Neural progenitor cell (in vitro differentiated cells): Measurements from ENCODE around the gene KLC1. TPM values are rescaled to one million over a fixed set of nuclear protein-coding genes. Genes with fewer than 3 reads are reported as not detected.

ENCODE experiments used
- DNase-seq: peaks from one replicate; pipeline ENCODE4 v3.0.0-alpha.2; 2016; ENCODE audit warnings: low spot score
- H2AFZ ChIP-seq: fragments of 200-600 bp; sonication (generic); replicated peaks from 2 replicates; pipeline ENCODE4 v1.6.1; 2016; ENCODE audit warnings: antibody characterized with exemption
- H3F3A ChIP-seq: fragments of 200-600 bp; sonication (generic); 2 replicates; pipeline ENCODE4 v1.6.1; 2016; ENCODE audit warnings: antibody characterized with exemption, low read depth
- H3K27ac ChIP-seq: fragments of 200-600 bp; sonication (generic); 2 replicates; pipeline ENCODE4 v1.5.1; 2016; ENCODE audit warnings: mild to moderate bottlenecking
- H3K27me3 ChIP-seq: fragments of 200-600 bp; sonication (generic); 2 replicates; pipeline ENCODE4 v1.6.1; 2016; ENCODE audit warnings: mild to moderate bottlenecking, moderate library complexity
- H3K36me3 ChIP-seq: fragments of 200-600 bp; sonication (generic); 2 replicates; pipeline ENCODE4 v1.5.1; 2016
- H3K4me1 ChIP-seq: fragments of 200-600 bp; sonication (generic); 2 replicates; pipeline ENCODE4 v1.6.1; 2016; ENCODE audit warnings: mixed run types
- H3K4me2 ChIP-seq: fragments of 200-600 bp; sonication (generic); 2 replicates; pipeline ENCODE4 v1.6.1; 2016
- H3K4me3 ChIP-seq: fragments of 200-600 bp; sonication (generic); 2 replicates; pipeline ENCODE4 v1.5.1; 2016
- H3K79me2 ChIP-seq: fragments of 200-600 bp; sonication (generic); 2 replicates; pipeline ENCODE4 v1.6.1; 2016; ENCODE audit warnings: low read depth
- H3K9ac ChIP-seq: fragments of 200-600 bp; sonication (generic); 2 replicates; pipeline ENCODE4 v1.6.1; 2016
- H3K9me3 ChIP-seq: fragments of 200-600 bp; sonication (generic); 2 replicates; pipeline ENCODE4 v1.5.1; 2016; ENCODE audit warnings: low read depth
- H4K20me1 ChIP-seq: fragments of 200-600 bp; sonication (generic); 2 replicates; pipeline ENCODE4 v1.6.1; 2016; ENCODE audit warnings: low read depth
- H3K27ac Mint-ChIP-seq: 3 replicates; pipeline ENCODE4 v1.8.0; 2021; ENCODE audit warnings: mixed read lengths
- H3K27me3 Mint-ChIP-seq: 2 replicates; pipeline ENCODE4 v1.8.0; 2022; ENCODE audit warnings: low read depth, mild to moderate bottlenecking, inconsistent platforms, moderate library complexity, mixed read lengths; ENCODE audit not compliant: insufficient read depth
- H3K36me3 Mint-ChIP-seq: 3 replicates; pipeline ENCODE4 v1.8.0; 2021; ENCODE audit warnings: mixed read lengths
- H3K4me1 Mint-ChIP-seq: 3 replicates; pipeline ENCODE4 v1.8.0; 2021; ENCODE audit warnings: mixed read lengths
- H3K4me3 Mint-ChIP-seq: 3 replicates; pipeline ENCODE4 v1.8.0; 2021; ENCODE audit warnings: mild to moderate bottlenecking, moderate library complexity, mixed read lengths
- H3K9me3 Mint-ChIP-seq: 3 replicates; pipeline ENCODE4 v1.8.0; 2020; ENCODE audit warnings: mixed read lengths
- EZH2 ChIP-seq: fragments of 200-600 bp; sonication (generic); IDR thresholded peaks from 2 replicates; pipeline ENCODE4 v1.6.1; 2017; ENCODE audit warnings: antibody characterized with exemption, mild to moderate bottlenecking, moderate library complexity
- EZH2phosphoT487 ChIP-seq: fragments of 200-600 bp; sonication (generic); IDR thresholded peaks from 2 replicates; pipeline ENCODE4 v1.6.1; 2017; ENCODE audit warnings: antibody characterized with exemption
- total RNA-seq: library from RNA; depleted of rRNA; stranded (reverse); fragments of >200 nt; gene quantifications from 2 replicates; pipeline ENCODE4 v1.2.3, GENCODE V29; 2015; ENCODE audit warnings: low replicate concordance
- TF ChIP-seq, protein P1 (sequence below): fragments of 200-600 bp; sonication (generic); IDR thresholded peaks from 2 replicates; pipeline ENCODE4 v1.5.1; 2017; ENCODE audit warnings: antibody characterized with exemption, mild to moderate bottlenecking

The KLC1 gene
- total RNA-seq, 1 donor from 2014 or later = 163 TPM

DNA sequence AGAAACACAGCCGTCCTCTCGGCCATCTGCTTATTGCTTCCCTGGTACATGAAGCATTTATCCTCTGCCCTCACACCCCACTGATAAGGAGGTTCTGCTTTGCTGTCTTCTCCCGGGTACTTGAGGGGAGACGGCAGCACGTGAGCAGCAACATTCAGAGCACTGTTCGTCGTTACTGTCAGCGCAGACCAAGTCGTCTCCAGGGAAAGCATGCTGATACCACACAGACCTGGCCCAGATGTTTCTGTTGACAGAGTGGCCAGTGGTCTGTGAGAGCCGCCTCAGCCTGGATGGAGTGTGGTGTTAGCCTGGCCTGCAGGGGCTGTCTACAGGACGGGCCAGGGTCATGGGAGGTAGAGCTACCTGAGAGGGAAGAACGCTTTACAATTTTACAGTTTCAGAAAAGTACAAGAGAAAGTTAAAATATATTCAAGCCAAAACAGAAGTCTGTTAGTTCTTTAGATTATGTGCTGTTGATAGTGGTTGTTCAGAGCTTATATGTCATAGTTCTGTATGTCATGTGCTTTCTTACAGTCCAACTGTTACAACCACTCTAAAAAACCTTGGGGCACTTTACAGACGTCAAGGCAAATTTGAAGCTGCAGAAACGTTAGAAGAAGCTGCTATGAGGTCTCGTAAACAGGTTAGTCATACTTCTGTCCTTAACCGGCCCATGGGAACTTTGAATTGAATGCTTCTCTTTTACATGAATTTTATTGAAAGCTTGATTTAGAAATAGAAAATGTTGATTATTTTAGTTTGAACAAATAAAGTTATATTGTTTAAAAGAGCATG, 48.1 kb downstream of the KLC1 start:
- no peaks in the 10 kb centered on the region for H3K79me2 ChIP-seq
- H2AFZ ChIP-seq = no peak overlapping the region
- Mint-ChIP-seq H3K9me3 (no peaks in the 10 kb centered on the region), H3K27me3 (peaks cover 2% of the 10 kb centered on the region), H3K36me3 (peaks cover 36% of the 10 kb centered on the region), H3K4me1 (no peaks in the 10 kb centered on the region), H3K27ac (no peak overlapping the region), H3K4me3 (no peak overlapping the region)
- no peaks in the 10 kb centered on the region for H3K27me3 ChIP-seq
- H4K20me1 ChIP-seq = peaks cover 3% of the 10 kb centered on the region
- no peaks in the 10 kb centered on the region for H3K4me1 ChIP-seq
- DNase-seq = no peak
- no peaks in the 10 kb centered on the region for H3K9me3 ChIP-seq
- no peak overlapping the region for H3K27ac ChIP-seq
- no peak overlapping the region for H3K4me2 ChIP-seq
- H3F3A ChIP-seq = no peaks in the 10 kb centered on the region
- no peak overlapping the region for H3K4me3 ChIP-seq
- TF ChIP-seq, protein P1, sequence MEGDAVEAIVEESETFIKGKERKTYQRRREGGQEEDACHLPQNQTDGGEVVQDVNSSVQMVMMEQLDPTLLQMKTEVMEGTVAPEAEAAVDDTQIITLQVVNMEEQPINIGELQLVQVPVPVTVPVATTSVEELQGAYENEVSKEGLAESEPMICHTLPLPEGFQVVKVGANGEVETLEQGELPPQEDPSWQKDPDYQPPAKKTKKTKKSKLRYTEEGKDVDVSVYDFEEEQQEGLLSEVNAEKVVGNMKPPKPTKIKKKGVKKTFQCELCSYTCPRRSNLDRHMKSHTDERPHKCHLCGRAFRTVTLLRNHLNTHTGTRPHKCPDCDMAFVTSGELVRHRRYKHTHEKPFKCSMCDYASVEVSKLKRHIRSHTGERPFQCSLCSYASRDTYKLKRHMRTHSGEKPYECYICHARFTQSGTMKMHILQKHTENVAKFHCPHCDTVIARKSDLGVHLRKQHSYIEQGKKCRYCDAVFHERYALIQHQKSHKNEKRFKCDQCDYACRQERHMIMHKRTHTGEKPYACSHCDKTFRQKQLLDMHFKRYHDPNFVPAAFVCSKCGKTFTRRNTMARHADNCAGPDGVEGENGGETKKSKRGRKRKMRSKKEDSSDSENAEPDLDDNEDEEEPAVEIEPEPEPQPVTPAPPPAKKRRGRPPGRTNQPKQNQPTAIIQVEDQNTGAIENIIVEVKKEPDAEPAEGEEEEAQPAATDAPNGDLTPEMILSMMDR = no peak
- TF ChIP-seq EZH2 (no peak), EZH2phosphoT487 (no peak)
- H3K9ac ChIP-seq = no peak overlapping the region
- peaks cover 28% of the 10 kb centered on the region for H3K36me3 ChIP-seq

DNA sequence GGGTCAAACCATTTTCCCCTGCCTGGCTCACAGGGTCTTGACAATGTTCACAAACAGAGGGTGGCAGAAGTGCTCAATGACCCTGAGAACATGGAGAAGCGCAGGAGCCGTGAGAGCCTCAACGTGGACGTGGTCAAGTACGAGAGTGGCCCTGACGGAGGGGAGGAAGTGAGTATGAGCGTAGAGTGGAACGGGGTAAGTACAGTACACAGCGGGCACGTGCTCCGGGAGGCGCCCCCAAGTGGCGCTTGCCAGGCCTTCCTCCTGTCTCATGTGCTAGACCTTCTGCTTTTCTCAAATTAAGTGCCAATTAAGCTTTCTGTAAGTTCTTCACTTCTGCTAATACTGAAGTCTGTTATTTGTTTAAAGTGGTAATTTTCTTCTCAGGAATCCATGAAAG, 50.3 kb downstream of the KLC1 start:
- Histone ChIP-seq H3K4me3 (no peak overlapping the region), H3K27ac (no peak overlapping the region), H4K20me1 (peaks cover 3% of the 10 kb centered on the region), H3K79me2 (no peaks in the 10 kb centered on the region), H3K27me3 (no peaks in the 10 kb centered on the region), H3F3A (no peaks in the 10 kb centered on the region), H3K9me3 (no peaks in the 10 kb centered on the region), H3K4me1 (no peaks in the 10 kb centered on the region), H3K36me3 (peaks cover 28% of the 10 kb centered on the region), H3K4me2 (no peak overlapping the region), H2AFZ (no peak overlapping the region), H3K9ac (no peak overlapping the region)
- Mint-ChIP-seq H3K27me3 (peaks cover 2% of the 10 kb centered on the region), H3K36me3 (peaks cover 26% of the 10 kb centered on the region), H3K4me3 (no peak overlapping the region), H3K4me1 (no peaks in the 10 kb centered on the region), H3K27ac (no peak overlapping the region), H3K9me3 (no peaks in the 10 kb centered on the region)
- peak; percentile 51 for DNase-seq
- TF ChIP-seq EZH2phosphoT487 = no peak
- TF ChIP-seq, protein P1 = peak; percentile 58
- no peak for TF ChIP-seq EZH2

DNA sequence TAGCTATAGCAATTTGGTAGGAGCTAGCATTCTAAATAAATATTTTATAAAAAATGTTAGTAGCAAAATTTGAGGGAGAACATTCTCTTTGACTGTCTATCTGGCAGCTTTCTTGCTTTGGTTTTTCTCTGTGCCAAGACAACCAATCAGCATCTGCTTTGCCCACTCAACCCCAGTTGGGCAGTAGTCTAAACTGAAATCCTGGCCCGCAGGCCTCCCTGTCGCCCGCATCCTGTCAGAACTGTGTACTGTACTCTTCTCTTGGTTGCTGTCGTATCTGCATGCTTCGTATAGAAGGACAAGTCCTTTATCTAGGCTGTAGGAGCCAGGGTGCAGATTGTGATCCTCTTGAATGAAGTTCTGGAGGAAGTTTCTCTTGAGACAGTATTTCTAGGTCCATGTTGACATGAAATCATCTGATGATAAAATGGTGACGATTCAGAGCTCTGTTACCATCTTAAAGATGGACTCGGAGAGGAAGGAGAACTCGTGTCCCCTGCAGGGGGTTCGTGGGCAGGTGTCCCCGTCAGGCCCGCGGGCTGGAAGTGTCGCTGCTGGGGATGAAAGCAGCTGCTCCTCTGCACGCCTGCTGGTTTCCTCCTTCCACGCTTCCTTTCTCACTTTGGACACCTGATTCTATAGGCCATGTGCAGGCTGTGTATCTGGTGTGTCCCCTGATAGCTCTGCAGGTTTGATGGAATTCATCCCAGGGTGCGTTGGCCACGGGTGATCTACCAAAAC, 51.6 kb downstream of the KLC1 start:
- no peak overlapping the region for H3K4me3 Mint-ChIP-seq
- Histone ChIP-seq H3K4me1 (no peaks in the 10 kb centered on the region), H3K27ac (no peak overlapping the region), H3K27me3 (no peaks in the 10 kb centered on the region), H3K79me2 (no peaks in the 10 kb centered on the region), H3K36me3 (peaks cover 18% of the 10 kb centered on the region), H4K20me1 (peaks cover 3% of the 10 kb centered on the region), H3K4me3 (no peak overlapping the region), H3K4me2 (no peak overlapping the region), H2AFZ (no peak overlapping the region), H3K9me3 (no peaks in the 10 kb centered on the region), H3K9ac (no peak overlapping the region), H3F3A (no peaks in the 10 kb centered on the region)
- TF ChIP-seq, protein P1 = no peak
- no peak for TF ChIP-seq EZH2
- no peak for TF ChIP-seq EZH2phosphoT487
- H3K9me3 Mint-ChIP-seq = no peaks in the 10 kb centered on the region
- peaks cover 2% of the 10 kb centered on the region for H3K27me3 Mint-ChIP-seq
- no peak for DNase-seq
- H3K27ac Mint-ChIP-seq = no peak overlapping the region
- H3K36me3 Mint-ChIP-seq = peaks cover 26% of the 10 kb centered on the region
- H3K4me1 Mint-ChIP-seq = no peaks in the 10 kb centered on the region
